Urothelium cell line (cell line): Measurements from ENCODE around the gene TTC39B.
A peak's percentile ranks its signal among the peaks of the same experiment; 100 is the strongest.
"Not testable (repeated sequence)": the region's sequence is repeated elsewhere in the genome, so short reads cannot be mapped to it uniquely, and the experiment has no call there.

Experiments
- DNase-seq: peaks from one replicate; pipeline ENCODE4 v3.0.0; 2011; ENCODE audit warnings: low spot score, mixed read lengths
- FAIRE-seq: peaks from 2 replicates; lab custom pipeline; 2011; peaks lifted over from hg19 to GRCh38; lab: Jason Lieb, UNC

Gene TTC39B

DNA sequence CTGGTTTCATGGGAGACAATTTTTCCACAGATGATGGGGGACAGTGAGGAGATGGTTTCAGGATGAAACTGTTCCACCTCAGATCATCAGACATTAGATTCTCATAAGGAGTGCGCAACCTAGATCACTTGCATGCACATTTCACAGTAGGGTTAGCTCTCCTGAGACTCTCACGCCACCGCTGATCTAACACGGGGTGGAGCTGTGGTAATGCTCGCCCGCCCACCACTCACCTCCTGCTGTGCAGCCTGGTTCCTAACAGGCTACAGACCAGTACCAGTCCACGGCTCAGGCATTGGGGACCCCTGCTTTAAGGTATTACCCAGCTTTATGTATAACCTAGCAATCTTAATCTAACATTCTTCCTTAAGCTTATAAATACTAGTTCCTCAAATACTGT, 35.6 kb downstream of the TTC39B start:
- FAIRE-seq = no peak
- no peak for DNase-seq

DNA sequence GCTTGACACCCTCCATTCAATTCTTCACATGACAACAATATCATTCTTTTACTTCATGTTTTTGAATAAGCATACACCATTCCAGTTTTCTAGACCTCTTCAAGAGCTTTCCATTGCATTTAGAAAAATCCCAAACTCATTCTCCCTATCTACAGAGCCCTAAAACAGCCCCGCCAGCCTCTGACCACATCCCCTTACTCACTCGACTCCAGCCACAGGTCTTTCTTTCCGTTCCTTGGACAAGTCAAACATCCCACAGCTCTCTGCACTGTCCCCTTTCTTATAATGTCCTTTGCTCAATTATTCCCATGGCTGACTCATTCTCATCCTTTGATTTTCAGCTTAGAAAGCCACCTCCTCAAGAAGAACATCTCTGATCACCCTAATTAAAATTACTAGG, 38.2 kb downstream of the TTC39B start:
- FAIRE-seq = no peak

GRCh38 chr9:15268317-15268716, 38.7 kb downstream of the TTC39B start:
- FAIRE-seq = no peak
- no peak for DNase-seq

More for the DNA sequence above, 38.2 kb downstream of the TTC39B start:
- no peak for DNase-seq

DNA sequence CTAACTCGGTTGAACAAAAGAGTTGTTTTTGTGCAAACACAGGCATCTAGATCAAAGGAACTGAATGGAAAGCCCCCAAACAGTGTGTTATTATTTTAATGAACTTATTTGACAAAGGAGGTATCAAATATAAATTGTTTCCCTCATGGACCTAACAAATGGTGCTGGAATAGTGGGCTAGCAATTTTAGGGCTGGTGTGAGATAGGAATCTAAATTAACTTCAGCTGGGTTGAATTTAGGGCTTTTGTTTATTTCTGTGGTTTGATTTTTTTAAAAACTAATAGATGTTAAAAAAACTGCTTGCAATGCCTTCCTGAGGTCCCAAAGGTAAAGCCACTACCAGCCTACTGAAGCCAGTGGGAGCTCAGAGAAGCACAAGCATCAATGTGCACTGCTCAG, 42.1 kb downstream of the TTC39B start:
- no peak for FAIRE-seq
- DNase-seq = no peak

GRCh38 chr9:15262581-15262980, 44.4 kb downstream of the TTC39B start:
- FAIRE-seq (no peak), DNase-seq (no peak)

DNA sequence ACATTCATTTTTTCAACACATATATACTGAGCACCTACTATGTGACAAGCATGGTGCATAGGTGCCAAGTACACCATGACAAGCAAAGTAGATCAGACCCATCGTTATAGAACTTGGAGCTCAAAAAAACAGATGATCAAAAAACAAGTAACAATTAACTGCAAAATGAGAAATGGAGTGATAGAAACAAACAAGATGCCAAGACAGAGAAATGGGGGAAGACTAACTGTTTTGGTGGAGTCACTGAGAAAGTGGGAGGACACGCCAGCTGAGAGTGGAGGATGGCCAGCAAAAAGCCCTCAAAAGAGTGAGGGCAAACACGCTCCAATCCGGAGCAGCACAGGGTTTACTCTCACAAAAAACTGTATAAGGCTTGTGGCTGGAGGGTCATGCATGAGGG, 50.6 kb downstream of the TTC39B start:
- DNase-seq (no peak), FAIRE-seq (no peak)

DNA sequence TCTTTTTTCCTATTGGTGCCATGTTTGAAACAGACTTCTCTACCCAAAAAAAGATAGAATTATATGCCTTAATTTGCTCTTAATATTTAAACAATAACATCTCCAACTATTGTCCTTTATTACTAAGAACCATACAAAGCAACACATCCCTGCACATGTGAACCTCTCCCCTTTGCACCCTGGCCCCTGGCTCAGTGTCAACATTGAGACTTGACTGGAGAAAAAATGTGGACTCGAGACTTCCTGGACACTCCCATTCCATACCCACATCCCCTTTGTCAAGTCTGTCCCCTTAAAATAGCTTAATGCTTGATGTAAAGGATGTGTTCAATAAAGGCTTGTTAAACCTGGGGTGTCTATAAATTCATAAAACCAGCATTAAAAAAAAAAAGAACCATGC, 53.2 kb downstream of the TTC39B start:
- no peak for FAIRE-seq
- no peak for DNase-seq

DNA sequence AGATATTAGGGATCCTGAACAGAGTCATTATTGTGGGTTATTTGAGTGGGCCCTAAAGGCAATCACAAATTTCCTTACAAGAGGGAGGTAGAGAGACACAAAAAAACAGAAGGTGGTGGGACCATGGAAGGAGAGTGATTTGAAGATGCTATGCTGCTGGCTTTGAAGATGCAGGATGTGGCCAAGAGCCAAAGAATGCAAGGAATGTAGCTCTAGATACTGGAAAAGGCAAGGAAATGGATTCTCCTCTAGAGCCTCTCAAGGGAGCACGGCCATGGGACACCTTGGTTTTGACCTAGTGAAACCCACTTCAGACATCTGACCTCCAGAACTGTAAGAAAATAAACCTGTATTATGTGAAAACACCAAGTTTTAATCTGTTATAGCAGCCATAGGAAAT, 53.8 kb downstream of the TTC39B start:
- DNase-seq (peak; percentile 26), FAIRE-seq (no peak)

DNA sequence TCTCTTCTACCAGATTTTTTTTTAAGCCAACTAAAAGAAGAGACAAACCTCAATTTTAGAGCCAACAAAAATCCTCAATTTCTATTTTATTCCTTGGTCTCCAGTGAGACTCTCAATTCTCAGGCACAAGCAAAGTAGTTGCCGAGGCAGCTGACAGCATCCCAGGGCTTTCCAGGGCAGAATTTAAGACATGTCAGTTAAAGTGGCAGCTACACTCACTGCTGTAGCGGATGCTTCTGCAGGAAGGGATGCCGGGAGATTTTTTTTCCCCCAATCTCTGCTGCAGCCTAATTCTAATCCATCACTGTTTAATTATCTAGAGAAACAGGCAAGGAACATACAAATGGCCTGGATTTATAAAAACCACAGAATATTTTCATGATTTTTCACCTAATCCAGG, 57.0 kb downstream of the TTC39B start:
- no peak for DNase-seq
- FAIRE-seq = no peak

DNA sequence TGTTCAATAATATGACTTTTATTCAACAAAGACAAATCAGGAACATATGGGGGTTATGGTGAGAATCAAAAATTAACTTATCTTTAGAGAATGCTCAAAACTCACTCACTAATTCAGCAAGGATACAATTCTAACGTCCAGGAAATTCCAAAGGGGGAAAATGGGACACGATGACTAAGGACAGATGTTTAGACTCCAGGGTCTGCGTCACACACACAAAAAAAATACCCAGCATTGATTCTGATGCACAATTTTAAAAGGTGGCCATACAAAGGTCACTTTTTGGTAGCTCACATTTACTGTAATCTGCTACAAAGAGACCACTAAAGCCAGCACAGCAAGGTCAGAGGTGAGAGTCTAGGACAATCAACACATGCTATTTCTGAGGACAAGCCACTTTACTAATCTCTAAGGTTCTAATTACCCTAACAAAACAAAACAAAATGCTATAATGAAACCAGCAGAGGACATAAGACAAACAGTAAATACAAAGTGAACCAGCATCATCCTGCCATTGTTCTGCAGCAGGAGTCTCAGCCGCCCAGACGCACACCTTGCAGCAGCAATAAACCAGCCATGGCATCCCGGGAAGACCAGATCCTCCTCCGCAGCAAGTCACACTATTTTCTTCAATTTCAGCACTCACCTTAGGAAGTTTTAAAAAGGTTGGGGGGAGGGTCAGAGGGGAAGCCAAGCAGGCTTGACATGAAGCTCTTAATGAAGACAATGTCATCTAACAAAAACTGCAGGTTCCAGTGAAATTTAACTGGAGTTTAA, 57.8 kb downstream of the TTC39B start:
- DNase-seq (no peak), FAIRE-seq (no peak)

GRCh38 chr9:15248621-15249020, 58.4 kb downstream of the TTC39B start:
- DNase-seq (no peak), FAIRE-seq (no peak)

- DNase-seq = no peak
- no peak for FAIRE-seq
Observed at GRCh38 chr9:15248081-15248480, 58.9 kb downstream of the TTC39B start.

DNA sequence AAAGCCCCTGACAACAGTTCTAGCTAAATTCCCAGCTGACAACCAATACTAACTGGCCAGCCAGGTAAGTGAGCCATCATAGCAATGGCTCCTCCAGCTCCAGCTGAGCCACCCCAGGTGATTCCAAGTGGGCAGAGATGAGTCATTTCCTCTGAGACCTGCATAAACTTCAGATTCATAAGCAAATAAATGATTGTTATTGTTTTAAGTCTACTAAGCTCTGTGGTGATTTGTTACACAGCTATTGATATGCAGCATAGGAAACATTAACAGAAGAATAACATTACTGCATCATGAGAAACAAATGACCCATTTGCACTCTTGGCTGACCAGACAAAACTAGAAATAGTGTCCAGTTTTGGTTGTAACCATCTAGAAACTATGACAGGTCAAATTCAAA, 60.3 kb downstream of the TTC39B start:
- DNase-seq (peak; percentile 15), FAIRE-seq (no peak)

GRCh38 chr9:15246243-15246642, 60.8 kb downstream of the TTC39B start:
- DNase-seq (no peak), FAIRE-seq (no peak)

DNA sequence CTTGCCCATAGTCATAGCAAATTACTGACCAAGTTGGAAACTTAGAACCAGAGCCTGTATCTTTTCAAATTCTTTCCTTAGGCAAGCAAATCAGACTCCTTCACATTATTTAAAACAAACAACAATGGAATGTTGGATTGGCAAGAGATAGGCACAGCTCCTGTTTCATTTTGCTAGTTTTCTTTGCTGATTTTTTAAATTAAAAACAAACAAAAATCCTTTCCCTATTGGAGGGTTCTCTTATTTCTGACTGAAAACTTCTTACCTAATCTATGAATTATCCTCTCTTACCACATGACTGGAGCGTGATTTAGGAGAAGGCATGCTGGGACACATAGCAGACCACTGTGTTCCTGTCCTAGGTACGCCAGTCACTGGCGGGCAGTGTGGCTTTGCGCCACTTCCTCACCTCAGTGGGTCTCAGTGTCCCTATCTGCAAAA, 63.0 kb downstream of the TTC39B start:
- DNase-seq = no peak
- FAIRE-seq = no peak

GRCh38 chr9:15243081-15243480, 63.9 kb downstream of the TTC39B start:
- DNase-seq = no peak
- FAIRE-seq = no peak

DNA sequence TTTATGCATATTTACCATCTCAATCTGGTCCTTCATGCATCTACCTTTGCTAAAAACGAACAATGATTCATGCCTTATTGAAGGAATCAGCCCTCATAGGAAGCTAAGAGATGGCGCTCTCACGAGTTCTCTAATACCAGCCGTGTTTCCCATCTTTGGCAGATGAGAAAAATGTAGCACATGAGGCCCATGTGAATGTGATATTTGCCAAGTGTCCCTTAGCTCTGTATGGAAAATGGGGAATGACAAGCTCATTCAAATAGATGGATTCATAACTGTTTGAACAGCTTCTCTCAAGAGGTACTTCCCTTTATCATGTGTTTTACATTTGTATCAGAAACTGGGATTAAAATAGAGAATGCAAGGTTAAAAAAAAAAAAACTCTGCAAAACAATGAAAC, 66.1 kb downstream of the TTC39B start:
- DNase-seq (no peak), FAIRE-seq (no peak)

DNA sequence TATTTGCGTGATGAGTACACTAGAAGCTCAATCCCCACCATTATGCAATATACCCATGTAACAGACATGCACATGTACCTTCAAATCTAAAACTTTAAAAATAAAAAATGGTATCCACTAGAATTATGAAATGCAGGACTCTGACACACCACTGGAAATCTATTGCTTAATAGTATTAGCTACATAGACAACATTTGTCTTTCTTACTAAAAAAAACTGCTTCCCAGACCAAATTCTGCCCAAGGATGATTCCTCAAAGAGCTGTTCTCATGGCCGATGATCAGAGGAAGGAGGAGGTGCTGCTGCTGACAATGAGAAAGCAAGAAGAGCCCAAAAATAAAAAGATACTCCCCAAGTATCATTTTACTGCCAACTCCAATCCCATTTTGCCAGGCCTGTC, 67.2 kb downstream of the TTC39B start:
- FAIRE-seq = no peak
- DNase-seq = no peak

DNA sequence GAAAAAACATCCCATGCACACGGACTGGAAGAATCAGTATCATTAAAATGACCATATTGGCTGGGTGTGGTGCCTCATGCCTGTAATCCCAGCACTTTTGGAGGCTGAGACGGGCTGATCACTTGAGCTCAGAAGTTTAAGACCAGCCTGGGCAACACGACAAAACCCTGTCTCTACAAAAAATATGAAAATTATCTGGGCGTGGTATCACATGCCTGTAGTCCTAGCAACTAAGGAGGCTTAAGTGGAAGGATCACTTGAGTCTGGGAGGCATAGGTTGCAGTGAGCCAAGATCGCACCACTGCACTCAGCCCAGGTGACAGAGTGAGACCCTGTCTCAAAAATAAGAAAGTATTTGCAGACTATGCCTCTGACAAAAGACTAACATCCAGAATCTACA, 68.4 kb downstream of the TTC39B start:
- FAIRE-seq (no peak), DNase-seq (no peak)

- DNase-seq (no peak), FAIRE-seq (no peak)
Observed at GRCh38 chr9:15235658-15236057, 71.4 kb downstream of the TTC39B start.

GRCh38 chr9:15233941-15234490, 73.0 kb downstream of the TTC39B start:
- FAIRE-seq, DNase-seq: not testable (repeated sequence)

- DNase-seq, FAIRE-seq: not testable (repeated sequence)
Observed at GRCh38 chr9:15232706-15233280, 74.2 kb downstream of the TTC39B start.
